Measurements from ENCODE around the gene VILL.

- no peak for TF ChIP-seq CTCF (IDR thresholded peaks at IDR 0.05; ENCODE audit: low read length)
- TF ChIP-seq EZH2 (IDR thresholded peaks at IDR 0.05; ENCODE audit: borderline replicate concordance, low read length), result no peak
Observed at GRCh38 chr3:38019658-38020341, 29.2 kb downstream of the VILL start.

All from OCI-LY1 (cell line).